Naive thymus-derived CD4-positive, alpha-beta T cell (primary cell): ENCODE measurements around the gene MUSK. TPM values are rescaled to one million over a fixed set of nuclear protein-coding genes. Genes with fewer than 3 reads are reported as not detected.

Source experiments
- ATAC-seq: fragments of 150-1000 bp; cut with Tn5 transposase; 2 replicates; pipeline ENCODE4 v1.10.0; 2021; ENCODE audit warnings: mild to moderate bottlenecking, moderate library complexity
- CTCF ChIA-PET: fragments of 350-600 bp; sonication (Branson Sonifier 250); formaldehyde crosslinking; loops from one replicate; lab custom pipeline; 2021; ENCODE audit warnings: antibody characterized with exemption; lab: Charles Lee
- POLR2A ChIA-PET: fragments of 350-600 bp; sonication (Branson Sonifier 250); formaldehyde crosslinking; loops from one replicate; lab custom pipeline; 2021; ENCODE audit warnings: antibody characterized with exemption, inconsistent platforms; lab: Charles Lee
- DNase-seq, 9 donors: peaks; one replicate each; pipeline versions ENCODE4 v3.0.0 to v3.0.0-alpha.2; 2020 to 2022; ENCODE audit warnings: mixed read lengths in 1 of 9
- H3K27ac ChIP-seq: one replicate; pipeline ENCODE4 v1.7.0; 2013; ENCODE audit warnings: mild to moderate bottlenecking, low read depth, low read length, moderate library complexity
- H3K27me3 ChIP-seq, 2 donors: one replicate each; pipeline ENCODE4 v1.7.0; 2013; ENCODE audit warnings: low read length in 2 of 2, mild to moderate bottlenecking in 2 of 2, moderate library complexity in 2 of 2; ENCODE audit not compliant: control insufficient read depth in 2 of 2, insufficient read depth in 2 of 2
- H3K36me3 ChIP-seq, 3 experiments: 1 replicate in 2 of 3; 2 replicates in 1 of 3; pipeline ENCODE4 v1.7.0; 2013; ENCODE audit warnings: low read length in 3 of 3, mild to moderate bottlenecking in 3 of 3, moderate library complexity in 1 of 3; ENCODE audit not compliant: insufficient read depth in 3 of 3, control insufficient read depth in 2 of 3
- H3K4me1 ChIP-seq, 2 donors: one replicate each; pipeline ENCODE4 v1.7.0; 2013; ENCODE audit warnings: low read length in 2 of 2, mild to moderate bottlenecking in 2 of 2, moderate library complexity in 1 of 2; ENCODE audit not compliant: control insufficient read depth in 2 of 2, insufficient read depth in 2 of 2
- H3K4me3 ChIP-seq: 2 replicates; pipeline ENCODE4 v1.7.0; 2013; ENCODE audit warnings: mild to moderate bottlenecking, low read length
- H3K9me3 ChIP-seq, 3 experiments: 1 replicate in 2 of 3; 2 replicates in 1 of 3; pipeline ENCODE4 v1.7.0; 2013; ENCODE audit warnings: low read length in 3 of 3; ENCODE audit not compliant: control insufficient read depth in 2 of 3
- H3K27ac Mint-ChIP-seq, 9 donors: one replicate each; pipeline ENCODE4 v1.8.0; 2020 to 2022; ENCODE audit warnings: mixed read lengths in 9 of 9, mild to moderate bottlenecking in 8 of 9, moderate library complexity in 5 of 9, inconsistent platforms in 2 of 9
- H3K27me3 Mint-ChIP-seq, 5 donors: one replicate each; pipeline ENCODE4 v1.8.0; 2021 to 2022; ENCODE audit warnings: mixed read lengths in 5 of 5, mild to moderate bottlenecking in 1 of 5
- H3K36me3 Mint-ChIP-seq, 5 donors: one replicate each; pipeline ENCODE4 v1.8.0; 2020 to 2022; ENCODE audit warnings: mixed read lengths in 5 of 5, mild to moderate bottlenecking in 3 of 5, inconsistent platforms in 1 of 5
- H3K4me1 Mint-ChIP-seq, 7 donors: one replicate each; pipeline ENCODE4 v1.8.0; 2020 to 2022; ENCODE audit warnings: mixed read lengths in 7 of 7, mild to moderate bottlenecking in 3 of 7, inconsistent platforms in 1 of 7
- H3K4me3 Mint-ChIP-seq, 10 donors: one replicate each; pipeline ENCODE4 v1.8.0; 2020 to 2022; ENCODE audit warnings: mild to moderate bottlenecking in 10 of 10, mixed read lengths in 10 of 10, moderate library complexity in 6 of 10, inconsistent platforms in 2 of 10
- H3K9me3 Mint-ChIP-seq, 11 donors: one replicate each; pipeline ENCODE4 v1.8.0; 2020 to 2022; ENCODE audit warnings: mixed read lengths in 11 of 11, mild to moderate bottlenecking in 4 of 11, inconsistent platforms in 1 of 11, moderate library complexity in 1 of 11
- intact Hi-C, 2 donors: fragments of 100-400 bp; cut with micrococcal nuclease; formaldehyde crosslinking; loops; one replicate each; pipeline ENCODE4 v1.15.1; 2023
- polyA plus RNA-seq, 2 donors: library from polyadenylated mRNA; unstranded; fragments of 300-500 nt; fragmentation: Illumina TruSeq; gene quantifications; one replicate each; pipeline ENCODE4 v1.2.3, GENCODE V29; 2021
- total RNA-seq, 6 experiments: library from RNA in 5 of 6; stranded (reverse) in 5 of 6; gene quantifications; 1 replicate in 5 of 6; 2 replicates in 1 of 6; pipeline ENCODE4 v1.2.3 and lab custom pipeline; 2021 to 2026

The MUSK gene
- total and polyA plus RNA-seq, 7 experiments from 2014 or later = not detected

DNA sequence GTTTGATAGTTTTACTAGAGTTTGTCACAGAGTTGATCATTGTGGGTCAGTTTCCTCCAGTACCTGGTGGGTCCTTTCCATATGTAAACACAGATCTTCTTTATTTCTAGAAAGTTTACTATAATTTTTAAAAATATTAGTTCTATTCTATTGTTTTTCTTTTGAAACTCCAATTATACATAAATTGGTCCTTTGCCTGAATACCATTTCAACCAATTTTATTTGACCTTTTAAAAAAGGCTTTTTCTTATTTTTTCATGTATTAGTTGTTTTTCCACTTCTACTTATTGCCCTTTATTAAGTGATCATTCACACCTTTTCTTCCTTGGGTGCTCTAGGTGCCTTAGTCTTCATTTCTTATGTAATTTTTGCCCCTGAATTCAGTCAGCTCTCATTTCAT, 33.0 kb upstream of the MUSK start:
- H3K27ac Mint-ChIP-seq = no peak overlapping the region
- Histone ChIP-seq H3K36me3 (no peaks in the 10 kb centered on the region), H3K4me3 (no peak overlapping the region), H3K27me3 (no peaks in the 10 kb centered on the region), H3K9me3 (no peaks in the 10 kb centered on the region), H3K27ac (no peak overlapping the region), H3K4me1 (no peaks in the 10 kb centered on the region)
- H3K9me3 Mint-ChIP-seq = peaks cover 0 to 29% (median 14%) of the 10 kb centered on the region in 11 donors
- no peaks in the 10 kb centered on the region for H3K4me1 Mint-ChIP-seq
- no peaks in the 10 kb centered on the region for H3K36me3 Mint-ChIP-seq
- no peak overlapping the region for H3K4me3 Mint-ChIP-seq
- H3K27me3 Mint-ChIP-seq = peaks cover 0 to 3% (median 0%) of the 10 kb centered on the region in 5 donors
- DNase-seq = no peak
- ChIA-PET POLR2A (no interaction called here), CTCF (no interaction called here)
- intact Hi-C loops = no loop called here
- ATAC-seq = no peak

DNA sequence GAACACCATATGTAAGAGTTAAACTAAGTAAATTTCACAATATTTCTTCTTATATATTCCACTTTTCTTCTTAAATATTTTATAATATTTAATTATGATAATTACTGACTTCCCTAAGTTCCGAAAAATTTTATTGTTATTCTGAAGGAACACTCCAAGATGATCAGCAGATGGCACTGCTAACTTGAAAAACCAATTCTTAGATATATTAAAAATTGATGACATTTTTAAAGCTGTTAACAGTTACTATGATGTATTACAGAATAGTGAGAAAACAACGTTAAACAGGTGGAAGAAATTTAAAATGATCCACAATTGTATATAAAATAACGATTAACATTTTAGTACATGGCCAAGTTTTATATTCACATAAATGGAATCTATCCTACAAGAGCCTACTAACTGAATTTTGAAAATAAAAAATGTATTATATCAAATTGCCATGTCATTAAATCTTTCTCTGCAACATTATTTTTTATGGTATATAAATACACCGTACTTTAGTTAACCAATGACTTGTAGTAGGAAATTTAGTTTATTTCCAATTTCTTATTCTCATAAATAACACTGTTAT, 30.1 kb upstream of the MUSK start:
- H3K9me3 Mint-ChIP-seq = peaks cover 0 to 29% (median 14%) of the 10 kb centered on the region in 11 donors
- Histone ChIP-seq H3K27me3 (no peaks in the 10 kb centered on the region), H3K4me1 (no peaks in the 10 kb centered on the region), H3K36me3 (no peaks in the 10 kb centered on the region), H3K4me3 (no peak overlapping the region), H3K9me3 (no peaks in the 10 kb centered on the region), H3K27ac (no peak overlapping the region)
- H3K27me3 Mint-ChIP-seq = peaks cover 0 to 3% (median 0%) of the 10 kb centered on the region in 5 donors
- no peak overlapping the region for H3K4me3 Mint-ChIP-seq
- H3K4me1 Mint-ChIP-seq = no peaks in the 10 kb centered on the region
- ChIA-PET POLR2A (no interaction called here), CTCF (no interaction called here)
- no peak for DNase-seq
- intact Hi-C loops = no loop called here
- no peak overlapping the region for H3K27ac Mint-ChIP-seq
- no peak for ATAC-seq
- H3K36me3 Mint-ChIP-seq = no peaks in the 10 kb centered on the region

DNA sequence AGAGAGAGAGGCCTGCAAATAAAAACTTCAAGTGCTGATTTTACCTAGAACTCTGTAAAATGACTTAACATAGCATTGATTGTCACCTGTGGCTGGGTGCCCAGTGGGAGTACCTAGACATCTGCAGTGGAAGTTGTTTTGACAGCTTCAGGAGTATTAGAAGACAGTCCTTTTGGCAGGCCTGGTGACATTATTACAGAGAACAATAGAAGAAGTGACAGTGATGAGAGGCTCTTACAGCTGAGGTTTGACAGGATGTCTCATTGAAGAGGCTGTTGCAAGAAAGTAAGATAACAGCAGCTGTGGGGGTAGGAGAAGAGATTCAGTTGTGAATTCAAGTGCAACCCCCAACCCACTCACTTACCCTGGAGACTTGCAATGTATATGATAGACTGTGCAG, 27.9 kb upstream of the MUSK start:
- Mint-ChIP-seq H3K27me3 (peaks cover 0 to 4% (median 0%) of the 10 kb centered on the region in 5 donors), H3K36me3 (no peaks in the 10 kb centered on the region), H3K4me3 (no peak overlapping the region), H3K9me3 (peaks cover 0 to 17% (median 9%) of the 10 kb centered on the region in 11 donors), H3K4me1 (no peaks in the 10 kb centered on the region), H3K27ac (no peak overlapping the region)
- intact Hi-C loops = no loop called here
- no peak overlapping the region for H3K27ac ChIP-seq
- DNase-seq (no peak), ATAC-seq (no peak)
- H3K9me3 ChIP-seq = no peaks in the 10 kb centered on the region
- ChIA-PET POLR2A (no interaction called here), CTCF (interaction anchor here (0.7 kb wide), 1 partner anchor 433 kb away, joined by 3 read pairs; no protein-coding TSS in a partner anchor)
- no peaks in the 10 kb centered on the region for H3K4me1 ChIP-seq
- no peak overlapping the region for H3K4me3 ChIP-seq
- no peaks in the 10 kb centered on the region for H3K27me3 ChIP-seq
- H3K36me3 ChIP-seq = no peaks in the 10 kb centered on the region

DNA sequence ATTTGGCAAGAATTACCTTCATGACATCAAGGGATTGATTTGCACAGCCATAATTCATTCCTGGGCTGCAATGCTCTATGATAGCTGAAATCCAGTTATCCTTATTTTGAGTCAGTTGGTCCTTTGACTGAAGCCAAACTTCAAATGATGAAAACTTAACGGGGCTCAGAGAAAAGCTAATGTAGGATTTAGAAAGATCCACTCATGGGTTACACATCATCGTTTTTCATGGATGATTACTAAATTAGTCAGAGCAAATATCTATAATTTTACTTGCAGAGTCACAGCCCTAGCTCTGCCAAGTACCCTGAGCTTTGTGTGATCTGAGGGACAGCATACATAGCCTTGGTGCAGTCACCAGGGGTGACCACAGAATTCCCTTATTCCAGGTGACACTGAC, 27.3 kb upstream of the MUSK start:
- Mint-ChIP-seq H3K4me3 (no peak overlapping the region), H3K27ac (no peak overlapping the region), H3K9me3 (peaks cover 0 to 11% (median 3%) of the 10 kb centered on the region in 11 donors), H3K27me3 (peaks cover 0 to 4% (median 0%) of the 10 kb centered on the region in 5 donors), H3K36me3 (no peaks in the 10 kb centered on the region), H3K4me1 (no peaks in the 10 kb centered on the region)
- Histone ChIP-seq H3K9me3 (no peaks in the 10 kb centered on the region), H3K4me3 (no peak overlapping the region), H3K36me3 (no peaks in the 10 kb centered on the region), H3K27ac (no peak overlapping the region), H3K27me3 (no peaks in the 10 kb centered on the region), H3K4me1 (no peaks in the 10 kb centered on the region)
- no peak for ATAC-seq
- no peak for DNase-seq
- POLR2A ChIA-PET = no interaction called here
- intact Hi-C loops = no loop called here
- CTCF ChIA-PET = interaction anchor here (0.7 kb wide), 1 partner anchor 432 kb away, joined by 3 read pairs; no protein-coding TSS in a partner anchor

DNA sequence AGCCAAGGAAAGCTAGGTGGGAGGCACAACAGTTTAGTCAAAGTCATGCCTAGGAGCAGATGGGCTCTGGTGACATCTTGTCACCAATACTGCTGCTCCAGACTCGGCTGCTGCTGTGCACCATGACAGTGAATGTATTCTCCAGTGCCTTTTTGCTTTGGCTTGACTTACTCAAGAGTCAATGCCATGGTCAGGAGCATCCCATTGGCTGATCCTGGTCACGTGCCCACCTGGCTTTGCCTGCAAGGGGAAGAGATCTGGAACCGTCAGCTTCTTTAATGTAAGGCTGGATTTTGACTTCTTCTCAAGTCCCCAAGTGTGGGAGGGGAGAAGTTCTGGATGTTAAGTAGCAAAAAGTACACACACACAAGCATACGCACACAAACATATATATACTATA, 19.9 kb upstream of the MUSK start:
- Histone ChIP-seq H3K4me3 (no peak overlapping the region), H3K9me3 (no peaks in the 10 kb centered on the region), H3K36me3 (no peaks in the 10 kb centered on the region), H3K27me3 (no peaks in the 10 kb centered on the region), H3K27ac (no peak overlapping the region), H3K4me1 (no peaks in the 10 kb centered on the region)
- Mint-ChIP-seq H3K4me1 (no peaks in the 10 kb centered on the region), H3K27ac (no peak overlapping the region), H3K27me3 (no peaks in the 10 kb centered on the region), H3K36me3 (no peaks in the 10 kb centered on the region), H3K9me3 (peaks cover 0 to 6% (median 0%) of the 10 kb centered on the region in 11 donors), H3K4me3 (no peak overlapping the region)
- intact Hi-C loops = no loop called here
- POLR2A ChIA-PET = no interaction called here
- no peak for ATAC-seq
- no peak for DNase-seq
- CTCF ChIA-PET = interaction anchor here (0.6 kb wide), 1 partner anchor 1446 kb away, joined by 6 read pairs; no protein-coding TSS in a partner anchor

DNA sequence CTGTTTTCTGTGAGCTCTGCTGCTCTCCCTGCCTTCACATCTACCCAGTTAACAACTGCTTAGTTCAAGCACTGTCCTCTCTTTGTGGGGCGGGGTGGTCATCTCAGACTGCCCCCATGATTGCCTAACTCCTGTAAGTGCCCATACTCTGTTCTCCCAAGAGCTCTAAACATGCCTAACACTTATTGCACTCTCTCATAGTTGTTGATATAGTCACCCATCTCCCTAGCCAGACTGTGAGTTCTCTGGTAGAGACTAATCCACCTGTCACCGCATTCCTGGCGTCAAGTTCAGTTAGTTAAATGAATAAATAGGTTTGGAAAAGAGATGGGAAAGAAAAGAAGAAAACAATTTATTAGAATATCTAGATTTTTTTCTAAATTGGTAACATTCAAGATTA, 18.3 kb upstream of the MUSK start:
- ChIA-PET POLR2A (no interaction called here), CTCF (no interaction called here)
- no peaks in the 10 kb centered on the region for H3K36me3 ChIP-seq
- DNase-seq (no peak), ATAC-seq (no peak)
- H3K27ac ChIP-seq = no peak overlapping the region
- Mint-ChIP-seq H3K4me1 (no peaks in the 10 kb centered on the region), H3K27ac (no peak overlapping the region), H3K4me3 (no peak overlapping the region), H3K36me3 (no peaks in the 10 kb centered on the region), H3K27me3 (no peaks in the 10 kb centered on the region), H3K9me3 (peaks cover 0 to 6% (median 0%) of the 10 kb centered on the region in 11 donors)
- no peaks in the 10 kb centered on the region for H3K4me1 ChIP-seq
- H3K9me3 ChIP-seq = no peaks in the 10 kb centered on the region
- H3K4me3 ChIP-seq = no peak overlapping the region
- H3K27me3 ChIP-seq = no peaks in the 10 kb centered on the region
- intact Hi-C loops = no loop called here

DNA sequence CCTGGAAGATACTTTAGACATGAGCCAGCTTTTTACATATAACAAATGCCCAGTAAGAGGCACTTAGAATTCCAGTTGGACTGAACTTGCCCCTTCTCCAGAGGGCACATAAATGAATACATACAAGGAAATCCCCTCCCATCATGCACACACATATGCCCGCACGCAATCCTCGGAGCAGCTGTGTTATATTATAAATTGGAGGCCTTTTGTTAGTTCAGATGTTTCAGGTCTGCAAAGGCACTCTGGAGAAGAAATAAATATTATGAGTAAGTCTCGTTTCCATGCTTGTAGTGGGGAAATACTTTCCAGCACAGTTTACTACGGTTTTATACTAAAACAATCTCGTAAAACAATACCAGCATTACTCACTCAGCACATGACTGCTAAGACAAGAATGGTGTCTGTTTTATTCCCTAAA, 17.6 kb upstream of the MUSK start:
- H3K27ac Mint-ChIP-seq = no peak overlapping the region
- Histone ChIP-seq H3K27ac (no peak overlapping the region), H3K4me1 (no peaks in the 10 kb centered on the region), H3K36me3 (no peaks in the 10 kb centered on the region), H3K27me3 (no peaks in the 10 kb centered on the region), H3K9me3 (no peaks in the 10 kb centered on the region), H3K4me3 (no peak overlapping the region)
- no peak for DNase-seq
- ChIA-PET CTCF (no interaction called here), POLR2A (no interaction called here)
- no peaks in the 10 kb centered on the region for H3K4me1 Mint-ChIP-seq
- ATAC-seq = no peak
- no peak overlapping the region for H3K4me3 Mint-ChIP-seq
- intact Hi-C loops = no loop called here
- H3K27me3 Mint-ChIP-seq = no peaks in the 10 kb centered on the region
- H3K36me3 Mint-ChIP-seq = no peaks in the 10 kb centered on the region
- H3K9me3 Mint-ChIP-seq = peaks cover 0 to 6% (median 0%) of the 10 kb centered on the region in 11 donors
